Suprapubic skin (tissue), 2 donors: ENCODE results near the gene SKI.

Source experiments
- EP300 ChIP-seq: sonication (generic); formaldehyde crosslinking; IDR thresholded peaks from one replicate; pipeline ENCODE4 v1.6.1; 2017; ENCODE audit warnings: antibody characterized with exemption
- POLR2A ChIP-seq, 2 donors: fragments of 450-650 bp; IDR thresholded peaks; one replicate each; pipeline ENCODE4 v1.6.1; 2017; ENCODE audit warnings: antibody characterized with exemption in 2 of 2, mild to moderate bottlenecking in 2 of 2, moderate library complexity in 2 of 2

- TF ChIP-seq POLR2A (IDR thresholded peaks at IDR 0.05) (no peak), EP300 (no peak)
Measured at GRCh38 chr1:2344121-2344681, 116.1 kb downstream of the SKI start.
